NCI-H2029 (cell line): Measurements from ENCODE around the gene HIVEP1.

Experiments used
- DNase-seq: peaks from one replicate; lab custom pipeline; 2025; lab: John Stamatoyannopoulos, UW

HIVEP1 gene

GRCh38 chr6:12020187-12020791 lies 8.2 kb downstream of the HIVEP1 start:
- no peak for DNase-seq

- no peak for DNase-seq
Observed at GRCh38 chr6:12022481-12022880, 10.4 kb downstream of the HIVEP1 start.

GRCh38 chr6:12022953-12023388 lies 10.9 kb downstream of the HIVEP1 start:
- no peak for DNase-seq

GRCh38 chr6:12024216-12024615 lies 12.1 kb downstream of the HIVEP1 start:
- DNase-seq: no peak

GRCh38 chr6:12024699-12025434 lies 12.8 kb downstream of the HIVEP1 start:
- DNase-seq: no peak

- no peak for DNase-seq
Observed at GRCh38 chr6:12026120-12026519, 14.0 kb downstream of the HIVEP1 start.

GRCh38 chr6:12026833-12027232 lies 14.7 kb downstream of the HIVEP1 start:
- no peak for DNase-seq

- no peak for DNase-seq
Observed at GRCh38 chr6:12028213-12028612, 16.1 kb downstream of the HIVEP1 start.

GRCh38 chr6:12029979-12030737 lies 18.0 kb downstream of the HIVEP1 start:
- DNase-seq: no peak

GRCh38 chr6:12030993-12031550 lies 19.0 kb downstream of the HIVEP1 start:
- DNase-seq: no peak

GRCh38 chr6:12032783-12033573 lies 20.9 kb downstream of the HIVEP1 start:
- no peak for DNase-seq

GRCh38 chr6:12033770-12034169 lies 21.7 kb downstream of the HIVEP1 start:
- DNase-seq: no peak

GRCh38 chr6:12034349-12034748 lies 22.2 kb downstream of the HIVEP1 start:
- no peak for DNase-seq

GRCh38 chr6:12034837-12035236 lies 22.7 kb downstream of the HIVEP1 start:
- DNase-seq: no peak

- no peak for DNase-seq
Observed at GRCh38 chr6:12036766-12037165, 24.7 kb downstream of the HIVEP1 start.

GRCh38 chr6:12037798-12038197 lies 25.7 kb downstream of the HIVEP1 start:
- DNase-seq: no peak

- peak; percentile 15 for DNase-seq
Observed at GRCh38 chr6:12039540-12040459, 27.7 kb downstream of the HIVEP1 start.

- DNase-seq: no peak
Observed at GRCh38 chr6:12047304-12047703, 35.2 kb downstream of the HIVEP1 start.

GRCh38 chr6:12047792-12048432 lies 35.8 kb downstream of the HIVEP1 start:
- no peak for DNase-seq

- DNase-seq: no peak
Observed at GRCh38 chr6:12048609-12049008, 36.5 kb downstream of the HIVEP1 start.
